Left ventricle myocardium inferior (tissue), 1 donor: Measurements from ENCODE around the gene OGFR. TPM values are rescaled to one million over a fixed set of nuclear protein-coding genes. Genes with fewer than 3 reads are reported as not detected.

Source experiments
- DNase-seq: peaks from one replicate; pipeline ENCODE4 v3.0.0-alpha.2; 2020
- H3K27ac ChIP-seq: fragments of 200-600 bp; replicated peaks from 2 replicates; pipeline ENCODE4 v1.8.0; 2021
- H3K27me3 ChIP-seq: fragments of 200-600 bp; 2 replicates; pipeline ENCODE4 v1.8.0; 2021; ENCODE audit warnings: low read depth
- H3K36me3 ChIP-seq: fragments of 200-600 bp; 2 replicates; pipeline ENCODE4 v1.8.0; 2021
- H3K4me1 ChIP-seq: fragments of 200-600 bp; 2 replicates; pipeline ENCODE4 v1.8.0; 2021
- H3K4me3 ChIP-seq: fragments of 200-600 bp; 2 replicates; pipeline ENCODE4 v1.8.0; 2021; ENCODE audit warnings: mild to moderate bottlenecking, moderate library complexity
- H3K9me3 ChIP-seq: fragments of 200-600 bp; replicated peaks from 2 replicates; pipeline ENCODE4 v1.8.0; 2021
- CTCF ChIP-seq: fragments of 200-600 bp; IDR thresholded peaks from 2 replicates; pipeline ENCODE4 v1.8.0; 2021; ENCODE audit warnings: antibody characterized with exemption, mild to moderate bottlenecking, borderline replicate concordance
- intact Hi-C: fragments of 100-400 bp; cut with micrococcal nuclease; formaldehyde crosslinking; loops from one replicate; pipeline ENCODE4 v1.11.0; 2022
- total RNA-seq: library from RNA; stranded (reverse); fragmentation: NEBNext Ultra II Directional; extraction: Animal tissue kit (Norgen Biotek cat#: 25700); gene quantifications from one replicate; pipeline ENCODE4 v1.2.1, GENCODE V29; 2021
- donor health status: DM: no; HTN: yes; CAD: no; lungs with severe emphysema.

Gene OGFR
- total RNA-seq, 1 donor from 2014 or later: 19.2 TPM

GRCh38 chr20:62824476-62825332, 20.1 kb downstream of the OGFR start:
- Histone ChIP-seq H3K4me3 (peak overlapping the region; percentile 40), H3K27ac (no peak overlapping the region), H3K9me3 (no peaks in the 10 kb centered on the region), H3K4me1 (peaks cover 15% of the 10 kb centered on the region), H3K27me3 (peaks cover 18% of the 10 kb centered on the region), H3K36me3 (no peaks in the 10 kb centered on the region)
- DNase-seq: no peak
- no peak for TF ChIP-seq CTCF
- intact Hi-C loops: no loop called here

- H3K4me3 ChIP-seq: no peak overlapping the region
Observed at GRCh38 chr20:62825333-62825985, 20.8 kb downstream of the OGFR start.

GRCh38 chr20:62825986-62826645, 21.5 kb downstream of the OGFR start:
- TF ChIP-seq CTCF: no peak
- Histone ChIP-seq H3K27ac (no peak overlapping the region), H3K36me3 (no peaks in the 10 kb centered on the region), H3K9me3 (no peaks in the 10 kb centered on the region), H3K4me1 (peaks cover 7% of the 10 kb centered on the region), H3K27me3 (peaks cover 16% of the 10 kb centered on the region), H3K4me3 (no peak overlapping the region)
- intact Hi-C loops: no loop called here
- no peak for DNase-seq

More at GRCh38 chr20:62825333-62825985, 20.8 kb downstream of the OGFR start:
- H3K27ac ChIP-seq: no peak overlapping the region
- H3K9me3 ChIP-seq: no peaks in the 10 kb centered on the region
- intact Hi-C loops: no loop called here
- peaks cover 7% of the 10 kb centered on the region for H3K4me1 ChIP-seq
- TF ChIP-seq CTCF: no peak
- no peak for DNase-seq
- H3K27me3 ChIP-seq: peaks cover 18% of the 10 kb centered on the region
- no peaks in the 10 kb centered on the region for H3K36me3 ChIP-seq

GRCh38 chr20:62826646-62827310, 22.1 kb downstream of the OGFR start:
- Histone ChIP-seq H3K27me3 (peaks cover 9% of the 10 kb centered on the region), H3K4me1 (peaks cover 7% of the 10 kb centered on the region), H3K4me3 (no peak overlapping the region), H3K27ac (no peak overlapping the region), H3K36me3 (no peaks in the 10 kb centered on the region), H3K9me3 (no peaks in the 10 kb centered on the region)
- DNase-seq: no peak
- intact Hi-C loops: no loop called here
- no peak for TF ChIP-seq CTCF
